ENCODE data around the gene KRT28. TPM values are rescaled to one million over a fixed set of nuclear protein-coding genes. Genes with fewer than 3 reads are reported as not detected.
"Not testable (repeated sequence)": the region's sequence is repeated elsewhere in the genome, so short reads cannot be mapped to it uniquely, and the experiment has no call there.

Gene KRT28
- total RNA-seq, 4 donors from 2014 or later, result 1.0 to 32.0 (median 11.6) TPM

GRCh38 chr17:40819528-40820125, 19.9 kb upstream of the KRT28 start:
- WGBS, result 41% methylated on average over 9 of the region's 9 CpGs
- Histone ChIP-seq H3K36me3 (no peaks in the 10 kb centered on the region), H3K9me3 (no peaks in the 10 kb centered on the region), H3K4me1 (peaks cover 20% of the 10 kb centered on the region), H3K27ac (peak overlapping the region; percentile 92), H3K4me3 (peak overlapping the region; percentile 56), H3K27me3 (no peaks in the 10 kb centered on the region)
- TF ChIP-seq CTCF (IDR thresholded peaks at IDR 0.05) (no peak), POLR2AphosphoS5 (IDR thresholded peaks at IDR 0.05) (no peak), POLR2A (IDR thresholded peaks at IDR 0.05) (no peak), EP300 (IDR thresholded peaks at IDR 0.05) (no peak)
- DNase-seq (ENCODE audit: low spot score in 2 of 2), result no peak

- Histone ChIP-seq H3K36me3 (no peaks in the 10 kb centered on the region), H3K9me3 (no peaks in the 10 kb centered on the region), H3K4me1 (peaks cover 20% of the 10 kb centered on the region), H3K4me3 (peak overlapping the region; percentile 56), H3K27me3 (no peaks in the 10 kb centered on the region), H3K27ac (peak overlapping the region; percentile 92)
- WGBS, result 2% methylated on average over 42 of the region's 73 CpGs
- TF ChIP-seq POLR2A (IDR thresholded peaks at IDR 0.05), result peak in 1 of 2 donors; percentile 68
- TF ChIP-seq POLR2AphosphoS5 (IDR thresholded peaks at IDR 0.05), result no peak
- peak; percentile 81 to 83 for DNase-seq (ENCODE audit: low spot score in 2 of 2)
Observed at GRCh38 chr17:40818733-40819527, 19.2 kb upstream of the KRT28 start.

GRCh38 chr17:40818343-40818732, 18.6 kb upstream of the KRT28 start:
- no peaks in the 10 kb centered on the region for H3K9me3 ChIP-seq
- H3K4me3 ChIP-seq, result peak overlapping the region; percentile 56
- peak overlapping the region; percentile 92 for H3K27ac ChIP-seq
- peaks cover 20% of the 10 kb centered on the region for H3K4me1 ChIP-seq
- H3K36me3 ChIP-seq, result no peaks in the 10 kb centered on the region
- no peak for DNase-seq (ENCODE audit: low spot score in 2 of 2)
- 13% methylated on average over 7 of the region's 7 CpGs for WGBS
- no peak for TF ChIP-seq CTCF (IDR thresholded peaks at IDR 0.05)
- no peak for TF ChIP-seq EP300 (IDR thresholded peaks at IDR 0.05)
- no peak for TF ChIP-seq POLR2A (IDR thresholded peaks at IDR 0.05)
- no peak for TF ChIP-seq POLR2AphosphoS5 (IDR thresholded peaks at IDR 0.05)
- no peaks in the 10 kb centered on the region for H3K27me3 ChIP-seq

- peaks cover 20% of the 10 kb centered on the region for H3K4me1 ChIP-seq
- WGBS, result 82% methylated on average over 4 of the region's 4 CpGs
- TF ChIP-seq EP300 (IDR thresholded peaks at IDR 0.05) (no peak), POLR2A (IDR thresholded peaks at IDR 0.05) (no peak), POLR2AphosphoS5 (IDR thresholded peaks at IDR 0.05) (no peak)
- peak overlapping the region; percentile 56 for H3K4me3 ChIP-seq
- DNase-seq (ENCODE audit: low spot score in 2 of 2), result no peak
- peaks cover 6% of the 10 kb centered on the region for H3K27me3 ChIP-seq
- no peaks in the 10 kb centered on the region for H3K36me3 ChIP-seq
- H3K9me3 ChIP-seq, result no peaks in the 10 kb centered on the region
- no peak overlapping the region for H3K27ac ChIP-seq
Observed at GRCh38 chr17:40817103-40817682, 17.4 kb upstream of the KRT28 start.

- H3K4me1 ChIP-seq, result peaks cover 20% of the 10 kb centered on the region
- H3K27ac ChIP-seq, result no peak overlapping the region
- no peaks in the 10 kb centered on the region for H3K36me3 ChIP-seq
- TF ChIP-seq CTCF (IDR thresholded peaks at IDR 0.05), result no peak
- no peak for TF ChIP-seq EP300 (IDR thresholded peaks at IDR 0.05)
- TF ChIP-seq POLR2AphosphoS5 (IDR thresholded peaks at IDR 0.05), result no peak
- no peak for TF ChIP-seq POLR2A (IDR thresholded peaks at IDR 0.05)
- DNase-seq (ENCODE audit: low spot score in 2 of 2), result no peak
- no peak overlapping the region for H3K4me3 ChIP-seq
- no peaks in the 10 kb centered on the region for H3K9me3 ChIP-seq
- WGBS, result 78% methylated on average over 3 of the region's 3 CpGs
- H3K27me3 ChIP-seq, result peaks cover 10% of the 10 kb centered on the region
Observed at GRCh38 chr17:40816569-40816968, 16.8 kb upstream of the KRT28 start.

GRCh38 chr17:40815381-40815780, 15.6 kb upstream of the KRT28 start:
- DNase-seq (ENCODE audit: low spot score in 2 of 2), result no peak
- Histone ChIP-seq H3K27ac (no peak overlapping the region), H3K9me3 (no peaks in the 10 kb centered on the region), H3K27me3 (peaks cover 11% of the 10 kb centered on the region), H3K36me3 (no peaks in the 10 kb centered on the region), H3K4me1 (peaks cover 18% of the 10 kb centered on the region), H3K4me3 (no peak overlapping the region)
- TF ChIP-seq EP300 (IDR thresholded peaks at IDR 0.05) (no peak), POLR2AphosphoS5 (IDR thresholded peaks at IDR 0.05) (no peak), CTCF (IDR thresholded peaks at IDR 0.05) (no peak), POLR2A (IDR thresholded peaks at IDR 0.05) (no peak)
- WGBS, result 84% methylated on average over 1 of the region's 1 CpG

GRCh38 chr17:40814657-40815056, 14.9 kb upstream of the KRT28 start:
- not testable (repeated sequence) for H3K4me3 ChIP-seq; DNase-seq (ENCODE audit: low spot score in 2 of 2); H3K9me3 ChIP-seq; H3K36me3 ChIP-seq; H3K27ac ChIP-seq
- Histone ChIP-seq H3K27me3 (peaks cover 19% of the 10 kb centered on the region), H3K4me1 (peaks cover 11% of the 10 kb centered on the region)
- 78% methylated on average over 3 of the region's 3 CpGs for WGBS
